ENCODE data around the gene CMTM8. TPM values are rescaled to one million over a fixed set of nuclear protein-coding genes. Genes with fewer than 3 reads are reported as not detected.

Gene CMTM8
- total RNA-seq, 1 experiment from 2014 or later = 3.3 TPM

DNA sequence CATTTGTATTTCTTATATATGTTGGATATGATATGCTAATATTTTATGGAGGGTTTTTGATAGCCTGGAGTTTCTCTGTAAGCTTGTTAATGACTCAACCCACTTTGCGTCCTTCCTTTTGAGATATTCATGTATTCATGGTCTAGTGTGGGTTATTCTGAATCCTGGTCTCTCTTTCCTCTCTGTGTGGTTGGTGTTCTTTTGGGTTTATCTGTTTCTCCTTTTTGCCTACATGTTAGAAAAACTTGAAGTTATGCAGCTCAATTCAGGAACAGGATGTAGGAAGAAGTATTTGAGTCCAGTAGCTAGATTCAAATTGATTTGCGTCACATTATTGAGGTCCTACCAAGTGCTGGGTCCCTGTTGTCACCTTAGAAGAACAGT is 181.3 kb downstream of the CMTM8 start:
- no peak for DNase-seq
- Histone ChIP-seq H3K4me3 (no peak overlapping the region), H3K27ac (peak overlapping the region; percentile 50), H3K4me1 (peaks cover 34% of the 10 kb centered on the region), H3K36me3 (no peaks in the 10 kb centered on the region), H3K9me3 (replicated peaks) (no peaks in the 10 kb centered on the region), H3K27me3 (no peaks in the 10 kb centered on the region)

Other genes with a start within 250 kb of the CMTM8 start
- gene GPD1L, start 132.1 kb upstream of the CMTM8 start, total RNA-seq (2014; rRNA removed; shearing (Covaris generic)) = 4.8 and 5.4 TPM in 2 replicates
- 16.1 and 16.3 TPM in 2 replicates for gene CMTM7, start 153.2 kb downstream of the CMTM8 start, total RNA-seq (2014; rRNA removed; shearing (Covaris generic))